SK-N-MC (cell line): Measurements from ENCODE around the gene PRPF19.

Experiments
- EZH2 ChIP-seq: fragments of 200-600 bp; sonication (generic); IDR thresholded peaks from one replicate; pipeline ENCODE4 v1.6.1; 2017; ENCODE audit warnings: antibody characterized with exemption
- FOXP2 ChIP-seq: optimal IDR thresholded peaks from 2 replicates; pipeline ENCODE3; 2011; ENCODE audit warnings: mild to moderate bottlenecking, moderate library complexity; ENCODE audit not compliant: insufficient read depth; ENCODE audit errors: extremely low read length, control extremely low read depth
- POLR2AphosphoS5 ChIP-seq: IDR thresholded peaks from 2 replicates; pipeline ENCODE4 v1.6.1; 2012; ENCODE audit warnings: mild to moderate bottlenecking, low read depth, low read length, borderline replicate concordance

GRCh38 chr11:60895687-60896086 lies 10.7 kb downstream of the PRPF19 start:
- TF ChIP-seq POLR2AphosphoS5 = no peak
- TF ChIP-seq EZH2 = no peak
- TF ChIP-seq FOXP2 = no peak
